SK-N-SH (cell line): Measurements from ENCODE around the gene E2F3. TPM values are rescaled to one million over a fixed set of nuclear protein-coding genes. Genes with fewer than 3 reads are reported as not detected.

ENCODE experiments used
- CTCF ChIA-PET: fragments of 300-600, 350-600 bp; formaldehyde crosslinking; extraction: SDS; loops from one replicate; lab custom pipeline; 2021; lab: Yijun Ruan, JAX
- POLR2A ChIA-PET: fragments of 350-600 bp; sonication (Branson Sonifier 250); formaldehyde crosslinking; extraction: SDS; loops from one replicate; lab custom pipeline; 2020; ENCODE audit warnings: antibody characterized with exemption, inconsistent platforms; lab: Yijun Ruan, JAX
- DNase-seq: peaks from one replicate; pipeline ENCODE4 v3.0.0; 2012
- H2AFZ ChIP-seq: fragments of 200-600 bp; sonication (generic); 2 replicates; pipeline ENCODE4 v1.8.1; 2016; ENCODE audit warnings: antibody characterized with exemption, mild to moderate bottlenecking, low read depth
- H3F3A ChIP-seq: fragments of 200-600 bp; sonication (generic); replicated peaks from 2 replicates; pipeline ENCODE3; 2016; ENCODE audit warnings: antibody characterized with exemption, mild to moderate bottlenecking; ENCODE audit not compliant: insufficient read depth
- H3K27ac ChIP-seq, 2 experiments: fragments of 200-500 bp in 1 of 2; fragments of 200-600 bp in 1 of 2; sonication (Bioruptor generic) in 1 of 2; sonication (generic), shearing (Covaris generic) in 1 of 2; 2 replicates each; pipeline versions ENCODE4 v1.5.1 to v1.6.1; 2014 to 2016; ENCODE audit warnings: low read depth in 2 of 2, inconsistent platforms in 1 of 2, low read length in 1 of 2, mild to moderate bottlenecking in 1 of 2, mixed read lengths in 1 of 2
- H3K27me3 ChIP-seq: fragments of 200-600 bp; sonication (generic), shearing (Covaris generic); 2 replicates; pipeline ENCODE4 v1.6.1; 2016; ENCODE audit warnings: mixed run types; ENCODE audit not compliant: insufficient read depth
- H3K36me3 ChIP-seq, 2 experiments: fragments of 200-500 bp in 1 of 2; fragments of 200-600 bp in 1 of 2; sonication (Bioruptor generic) in 1 of 2; sonication (generic) in 1 of 2; replicated peaks in 1 of 2; 2 replicates each; pipeline versions ENCODE3 to v1.5.1; 2014 to 2016; ENCODE audit warnings: low read length in 1 of 2, mild to moderate bottlenecking in 1 of 2; ENCODE audit not compliant: insufficient read depth in 2 of 2, control insufficient read depth in 1 of 2
- H3K4me1 ChIP-seq, 2 experiments: fragments of 200-500 bp in 1 of 2; fragments of 200-600 bp in 1 of 2; sonication (Bioruptor generic) in 1 of 2; sonication (generic), shearing (Covaris generic) in 1 of 2; 2 replicates each; pipeline versions ENCODE4 v1.5.1 to v1.6.1; 2014 to 2016; ENCODE audit warnings: low read depth in 1 of 2, low read length in 1 of 2, mixed run types in 1 of 2; ENCODE audit not compliant: insufficient read depth in 2 of 2, control insufficient read depth in 1 of 2
- H3K4me2 ChIP-seq: fragments of 200-600 bp; sonication (generic), shearing (Covaris generic); 2 replicates; pipeline ENCODE4 v1.6.1; 2017; ENCODE audit warnings: mixed run types
- H3K4me3 ChIP-seq, 2 experiments: fragments of 200-500 bp in 1 of 2; fragments of 200-600 bp in 1 of 2; sonication (Bioruptor generic) in 1 of 2; sonication (generic), shearing (Covaris generic) in 1 of 2; 2 replicates each; pipeline versions ENCODE4 v1.5.1 to v1.8.1; 2014 to 2016; ENCODE audit warnings: low read depth in 2 of 2, inconsistent platforms in 1 of 2, low read length in 1 of 2, mild to moderate bottlenecking in 1 of 2, mixed read lengths in 1 of 2, moderate library complexity in 1 of 2
- H3K79me2 ChIP-seq: fragments of 200-600 bp; sonication (generic); 2 replicates; pipeline ENCODE4 v1.8.1; 2017; ENCODE audit warnings: mild to moderate bottlenecking; ENCODE audit not compliant: insufficient read depth
- H3K9ac ChIP-seq: fragments of 200-600 bp; sonication (generic); 2 replicates; pipeline ENCODE4 v1.6.1; 2017; ENCODE audit warnings: mixed run types
- H3K9me2 ChIP-seq: fragments of 200-600 bp; sonication (generic); 2 replicates; pipeline ENCODE4 v1.6.1; 2017; ENCODE audit warnings: mixed run types
- H3K9me3 ChIP-seq: fragments of 200-600 bp; sonication (generic); 2 replicates; pipeline ENCODE4 v1.6.1; 2017; ENCODE audit warnings: mixed run types, mild to moderate bottlenecking, moderate library complexity
- H4K20me1 ChIP-seq: fragments of 200-600 bp; sonication (generic); 2 replicates; pipeline ENCODE4 v1.6.1; 2017; ENCODE audit warnings: mild to moderate bottlenecking, mixed run types; ENCODE audit not compliant: insufficient read depth
- EZH2phosphoT487 ChIP-seq: fragments of 200-600 bp; sonication (generic); IDR thresholded peaks from 2 replicates; pipeline ENCODE4 v1.6.1; 2017; ENCODE audit warnings: low read depth, mixed run types, mild to moderate bottlenecking, antibody characterized with exemption, moderate library complexity, borderline replicate concordance
- FOSL2 ChIP-seq: IDR thresholded peaks from 2 replicates; pipeline ENCODE4 v1.4.0; 2012; ENCODE audit warnings: low read depth, mild to moderate bottlenecking, moderate library complexity, borderline replicate concordance
- FOXJ3 ChIP-seq: sonication (generic); formaldehyde crosslinking; IDR thresholded peaks from 2 replicates; pipeline ENCODE4 v1.5.1; 2020; ENCODE audit warnings: mild to moderate bottlenecking, missing genetic modification reagents
- FOXM1 ChIP-seq: IDR thresholded peaks from 2 replicates; pipeline ENCODE4 v1.4.0; 2012; ENCODE audit warnings: low read depth, mild to moderate bottlenecking
- IRF3 ChIP-seq: fragments of 150-350 bp; IDR thresholded peaks from 2 replicates; pipeline ENCODE4 v1.6.1; 2016; ENCODE audit warnings: mild to moderate bottlenecking, low read depth, low read length
- JUND ChIP-seq: IDR thresholded peaks from 2 replicates; pipeline ENCODE4 v1.4.0; 2012
- MAX ChIP-seq: IDR thresholded peaks from 2 replicates; pipeline ENCODE4 v1.4.0; 2012; ENCODE audit warnings: low read depth
- MEF2A ChIP-seq: IDR thresholded peaks from 2 replicates; pipeline ENCODE4 v1.4.0; 2012; ENCODE audit warnings: low read depth, borderline replicate concordance
- MXI1 ChIP-seq: IDR thresholded peaks from 2 replicates; pipeline ENCODE4 v1.6.1; 2012; ENCODE audit warnings: mild to moderate bottlenecking, low read depth, low read length, improper control_type of control experiment
- NRF1 ChIP-seq: IDR thresholded peaks from 2 replicates; pipeline ENCODE4 v1.6.1; 2012; ENCODE audit warnings: low read depth, mild to moderate bottlenecking, low read length
- PBX3 ChIP-seq: IDR thresholded peaks from 2 replicates; pipeline ENCODE4; 2012
- RAD21 ChIP-seq: IDR thresholded peaks from 2 replicates; pipeline ENCODE4 v1.6.1; 2012; ENCODE audit warnings: mild to moderate bottlenecking, low read length
- REST ChIP-seq: IDR thresholded peaks from 2 replicates; pipeline ENCODE4 v1.6.1; 2012; ENCODE audit warnings: mild to moderate bottlenecking, low read depth, low read length, moderate library complexity
- TAF1 ChIP-seq: IDR thresholded peaks from 2 replicates; pipeline ENCODE4 v1.6.1; 2012; ENCODE audit warnings: low read depth, mild to moderate bottlenecking, low read length, moderate library complexity, borderline replicate concordance
- TEAD4 ChIP-seq: IDR thresholded peaks from 2 replicates; pipeline ENCODE4 v1.4.0; 2012; ENCODE audit warnings: mild to moderate bottlenecking, borderline replicate concordance; ENCODE audit not compliant: insufficient read depth
- YY1 ChIP-seq: IDR thresholded peaks from 2 replicates; pipeline ENCODE4 v1.4.0; 2012; ENCODE audit warnings: low read depth, mild to moderate bottlenecking
- ZBTB33 ChIP-seq: IDR thresholded peaks from 2 replicates; pipeline ENCODE4 v1.4.0; 2012; ENCODE audit warnings: low read depth, borderline replicate concordance
- WGBS: methylation state at CpG from one replicate; pipeline ENCODE4 v1.1.6; 2017; ENCODE audit warnings: low lambda C conversion rate; 5-methylcytosine and 5-hydroxymethylcytosine counted together
- polyA plus RNA-seq, 3 experiments: library from polyadenylated mRNA; depleted of rRNA; stranded (reverse); fragments of >200 nt; gene quantifications; 2 replicates each; pipeline ENCODE4 v1.2.3, GENCODE V29; 2012

E2F3 gene
- polyA plus RNA-seq, 1 of the 3 experiments (the other 2 are of a cell fraction) = 12.7 TPM

- H3K9me3 ChIP-seq = no peaks in the 10 kb centered on the region
- no peaks in the 10 kb centered on the region for H3F3A ChIP-seq
- TF ChIP-seq MEF2A (no peak), ZBTB33 (no peak), MAX (no peak), JUND (no peak), FOXM1 (no peak), RAD21 (no peak), REST (no peak), TEAD4 (no peak), FOXJ3 (CRISPR knock-in tag) (no peak), TAF1 (no peak), FOSL2 (no peak), PBX3 (no peak), YY1 (no peak), IRF3 (no peak), NRF1 (no peak), EZH2phosphoT487 (no peak), MXI1 (no peak)
- H3K79me2 ChIP-seq = no peaks in the 10 kb centered on the region
- no peaks in the 10 kb centered on the region for H3K4me1 ChIP-seq
- no peak overlapping the region for H3K9ac ChIP-seq
- ChIA-PET POLR2A (no interaction called here), CTCF (no interaction called here)
- no peaks in the 10 kb centered on the region for H3K36me3 ChIP-seq
- H4K20me1 ChIP-seq = no peaks in the 10 kb centered on the region
- no peaks in the 10 kb centered on the region; the same call in 1 of the 2 replicates for H3K27me3 ChIP-seq
- H3K9me2 ChIP-seq = no peaks in the 10 kb centered on the region
- no peak overlapping the region for H3K27ac ChIP-seq
- 61% methylated on average over 1 of the region's 1 CpG for WGBS
- no peak overlapping the region for H2AFZ ChIP-seq
- no peak for DNase-seq
- H3K4me2 ChIP-seq = no peak overlapping the region
- H3K4me3 ChIP-seq = no peak overlapping the region
Measured at GRCh38 chr6:20362623-20363022, 39.1 kb upstream of the E2F3 start.
